Measurements from ENCODE around the gene CNTF. TPM values are rescaled to one million over a fixed set of nuclear protein-coding genes. Genes with fewer than 3 reads are reported as not detected.

The CNTF gene
- total and polyA plus RNA-seq, 2 of the 4 experiments (the other 2 are of a cell fraction), result 1.2 to 2.3 TPM

DNA sequence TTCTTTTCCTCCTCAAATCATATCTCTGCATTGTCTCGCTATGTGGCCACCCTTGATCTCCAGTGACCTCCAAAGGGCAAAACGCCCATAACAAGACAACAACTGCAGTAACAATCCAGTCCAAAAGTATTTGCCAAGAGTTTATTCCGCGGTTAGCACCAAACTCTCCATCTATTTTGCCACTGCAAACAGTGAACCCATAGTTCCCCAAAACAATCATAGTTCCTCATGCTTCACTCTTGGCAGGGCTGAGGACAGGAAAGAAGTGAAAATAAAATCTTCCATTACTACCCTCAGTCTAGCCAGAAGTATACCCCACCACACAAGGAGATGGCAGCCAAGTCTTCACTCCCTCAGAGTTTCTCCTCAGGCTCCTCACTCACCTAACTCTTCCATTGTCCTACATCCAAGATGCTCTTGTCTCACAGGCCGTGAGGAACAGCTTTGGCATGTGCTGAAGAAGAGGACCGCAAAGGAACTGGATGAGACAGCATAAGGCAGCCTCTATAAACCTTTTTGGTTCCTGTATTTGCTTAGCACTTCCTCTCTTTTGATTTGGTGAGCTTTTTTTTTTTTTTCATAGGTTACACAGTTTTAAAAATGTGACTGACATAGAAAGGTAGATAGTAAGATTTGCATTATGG, 47.0 kb upstream of the CNTF start, which contains the start of gene LPXN:
TSS of gene LPXN (minus strand) at position 480 of the 644 bp plus-strand sequence. CDS start at position 396, 84 bp downstream.
- Histone ChIP-seq H3K9me1 (ENCODE audit: insufficient read depth, low read length) (peaks cover 5% of the 10 kb centered on the region), H3K27ac (ENCODE audit: insufficient read depth, low read length) (peak within 1 kb of the TSS; percentile 78), H3K4me2 (ENCODE audit: low read depth, low read length) (peak within 1 kb of the TSS; percentile 48), H3K4me3 (ENCODE audit: insufficient read depth, low read depth, low read length) (no peak within 1 kb of the TSS), H2BK120ac (ENCODE audit: low read depth, low read length) (peak within 1 kb of the TSS; percentile 94), H3K27me3 (ENCODE audit: control insufficient read depth, insufficient read depth, low read length) (no peaks in the 10 kb centered on the region), H3K79me1 (ENCODE audit: low read depth in 1 of 2, low read length in 2 of 2) (peaks cover 8 to 32% of the 10 kb centered on the region in 2 experiments; a peak in 3 of 4 replicates), H3K4me1 (ENCODE audit: control insufficient read depth, insufficient read depth, low read length) (peaks cover 15% of the 10 kb centered on the region), H4K91ac (ENCODE audit: insufficient read depth, low read depth, low read length) (peak within 1 kb of the TSS; percentile 93), H3K36me3 (ENCODE audit: control insufficient read depth, insufficient read depth, low read length) (no peaks in the 10 kb centered on the region), H3K9me3 (ENCODE audit: control insufficient read depth, insufficient read depth, low read length) (no peaks in the 10 kb centered on the region), H4K5ac (ENCODE audit: low read depth, low read length) (peak within 1 kb of the TSS; percentile 77), H2BK20ac (ENCODE audit: low read depth, low read length) (peak within 1 kb of the TSS; percentile 95), H3K23ac (ENCODE audit: low read depth, low read length) (peak within 1 kb of the TSS; percentile 95), H3K18ac (ENCODE audit: low read depth, low read length) (peak within 1 kb of the TSS; percentile 61; the same call in 1 of the 2 replicates), H2AK9ac (replicated peaks; ENCODE audit: low read depth, low read length, poor library complexity) (peak within 1 kb of the TSS; percentile 83), H3K56ac (ENCODE audit: extremely low read depth, insufficient read depth, low read length) (peak within 1 kb of the TSS; percentile 99), H2BK15ac (ENCODE audit: low read depth, low read length) (peak within 1 kb of the TSS; percentile 98; the same call in 2 of the 3 replicates), H3K9ac (ENCODE audit: low read depth, low read length) (peak within 1 kb of the TSS; percentile 76), H4K20me1 (ENCODE audit: insufficient read depth, low read length) (peaks cover 5% of the 10 kb centered on the region), H2BK5ac (ENCODE audit: low read depth, low read length, poor library complexity, severe bottlenecking) (peak within 1 kb of the TSS; percentile 94), H3K14ac (replicated peaks; ENCODE audit: low read depth, low read length) (peak within 1 kb of the TSS; percentile 94), H4K8ac (ENCODE audit: low read depth in 2 of 2, low read length in 2 of 2) (peak within 1 kb of the TSS; percentile 87 to 93), H2AK5ac (ENCODE audit: low read depth, low read length) (peak within 1 kb of the TSS; percentile 98), H3K4ac (ENCODE audit: low read depth, low read length) (peak within 1 kb of the TSS; percentile 98), H2AFZ (replicated peaks; ENCODE audit: low read length, poor library complexity) (peak within 1 kb of the TSS; percentile 67)
- ChIA-PET POLR2A (ENCODE audit: unreplicated experiment) (no interaction called here), CTCF (interaction anchor here (0.6 to 2.3 kb wide), 4 partner anchors 45 to 867 kb away, joined by 3 to 25 read pairs (median 4); no protein-coding TSS in a partner anchor)
- ATAC-seq (ENCODE audit: low read depth), result no peak
- peak; percentile 63 for DNase-seq
- dilution Hi-C loops (cut with HindIII; ENCODE audit: low sequenced_read_pairs, unreplicated experiment), result no loop called here
- intact Hi-C loops (cut with micrococcal nuclease), result loop anchor here (2.0 to 10.0 kb wide), 4 partner anchors 213 to 979 kb away; partner anchors contain the start of gene FAM111A
- in situ Hi-C loops (cut with MboI; ENCODE audit: low sequenced_read_pairs), result loop anchor here (5.0 to 25.0 kb wide), 3 partner anchors 52 to 987 kb away; no protein-coding TSS in a partner anchor
- WGBS, 2 experiments (ENCODE audit: extremely low coverage in 2 of 2, insufficient read length in 1 of 2), result 60% methylated on average over 1 of the region's 6 CpGs; no CpG with 5 or more reads in 1 of the 2 experiments
- no TSS peak for BruUV-seq (replicated peaks)
- TF ChIP-seq, protein P1, sequence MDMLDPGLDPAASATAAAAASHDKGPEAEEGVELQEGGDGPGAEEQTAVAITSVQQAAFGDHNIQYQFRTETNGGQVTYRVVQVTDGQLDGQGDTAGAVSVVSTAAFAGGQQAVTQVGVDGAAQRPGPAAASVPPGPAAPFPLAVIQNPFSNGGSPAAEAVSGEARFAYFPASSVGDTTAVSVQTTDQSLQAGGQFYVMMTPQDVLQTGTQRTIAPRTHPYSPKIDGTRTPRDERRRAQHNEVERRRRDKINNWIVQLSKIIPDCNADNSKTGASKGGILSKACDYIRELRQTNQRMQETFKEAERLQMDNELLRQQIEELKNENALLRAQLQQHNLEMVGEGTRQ (IDR thresholded peaks at IDR 0.05; ENCODE audit: low read depth, low read length), result no peak
- no peak for TF ChIP-seq FOS (IDR thresholded peaks at IDR 0.05; ENCODE audit: low read depth, low read length)
- TF ChIP-seq, protein P2, sequence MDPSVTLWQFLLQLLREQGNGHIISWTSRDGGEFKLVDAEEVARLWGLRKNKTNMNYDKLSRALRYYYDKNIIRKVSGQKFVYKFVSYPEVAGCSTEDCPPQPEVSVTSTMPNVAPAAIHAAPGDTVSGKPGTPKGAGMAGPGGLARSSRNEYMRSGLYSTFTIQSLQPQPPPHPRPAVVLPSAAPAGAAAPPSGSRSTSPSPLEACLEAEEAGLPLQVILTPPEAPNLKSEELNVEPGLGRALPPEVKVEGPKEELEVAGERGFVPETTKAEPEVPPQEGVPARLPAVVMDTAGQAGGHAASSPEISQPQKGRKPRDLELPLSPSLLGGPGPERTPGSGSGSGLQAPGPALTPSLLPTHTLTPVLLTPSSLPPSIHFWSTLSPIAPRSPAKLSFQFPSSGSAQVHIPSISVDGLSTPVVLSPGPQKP (IDR thresholded peaks at IDR 0.05; ENCODE audit: borderline replicate concordance, low read depth, low read length), result no peak
- TF ChIP-seq MAFK (IDR thresholded peaks at IDR 0.05; ENCODE audit: low read depth, low read length), result no peak
- no peak for TF ChIP-seq RCOR1 (IDR thresholded peaks at IDR 0.05; ENCODE audit: insufficient replicate concordance, low read length)
- no peak for TF ChIP-seq RAD21 (IDR thresholded peaks at IDR 0.05; ENCODE audit: low read length)
- TF ChIP-seq MAZ (IDR thresholded peaks at IDR 0.05; ENCODE audit: borderline replicate concordance, low read depth, low read length), result no peak
- TF ChIP-seq MXI1 (IDR thresholded peaks at IDR 0.05; ENCODE audit: borderline replicate concordance, low read depth, low read length), result no peak
